Measurements from ENCODE around the gene GDF15. TPM values are rescaled to one million over a fixed set of nuclear protein-coding genes. Genes with fewer than 3 reads are reported as not detected.

The GDF15 gene
- polyA plus RNA-seq, 1 of the 3 experiments (the other 2 are of a cell fraction) = 129 TPM

- H3K27me3 ChIP-seq (ENCODE audit: insufficient read depth) = no peaks in the 10 kb centered on the region
- no peaks in the 10 kb centered on the region; the same call in 1 of the 2 replicates for H3K79me2 ChIP-seq (ENCODE audit: insufficient read depth)
- peaks cover 3 to 6% of the 10 kb centered on the region in 2 experiments for H3K36me3 ChIP-seq (replicated peaks in 1 of 2; ENCODE audit: control insufficient read depth in 1 of 2, insufficient read depth in 2 of 2, low read length in 1 of 2)
- peaks cover 6% of the 10 kb centered on the region for H3F3A ChIP-seq (replicated peaks; ENCODE audit: insufficient read depth)
- DNase-seq = no peak
- H3K9me3 ChIP-seq = no peaks in the 10 kb centered on the region
- no peak overlapping the region for H3K4me3 ChIP-seq (ENCODE audit: low read depth in 2 of 2, low read length in 1 of 2)
- H3K4me1 ChIP-seq (ENCODE audit: control insufficient read depth in 1 of 2, insufficient read depth in 2 of 2, low read depth in 1 of 2, low read length in 1 of 2) = no peaks in the 10 kb centered on the region; a peak in 1 of 4 replicates
- no peaks in the 10 kb centered on the region for H3K9me2 ChIP-seq
- no peak overlapping the region for H3K4me2 ChIP-seq
- TF ChIP-seq YY1 (IDR thresholded peaks at IDR 0.05; ENCODE audit: low read depth) (no peak), CHD2 (IDR thresholded peaks at IDR 0.05; ENCODE audit: low read length, partially characterized antibody) (no peak), RCOR1 (IDR thresholded peaks at IDR 0.05; ENCODE audit: low read length) (no peak), TCF12 (IDR thresholded peaks at IDR 0.05) (no peak), FOSL2 (IDR thresholded peaks at IDR 0.05; ENCODE audit: borderline replicate concordance, low read depth) (no peak), ZBTB33 (IDR thresholded peaks at IDR 0.05; ENCODE audit: borderline replicate concordance, low read depth) (no peak), IRF3 (IDR thresholded peaks at IDR 0.05; ENCODE audit: low read depth, low read length) (no peak)
- WGBS (ENCODE audit: low lambda C conversion rate) = 90% methylated on average over 7 of the region's 7 CpGs
- H2AFZ ChIP-seq (ENCODE audit: low read depth) = no peak overlapping the region
- H4K20me1 ChIP-seq (ENCODE audit: insufficient read depth) = no peaks in the 10 kb centered on the region; the same call in 1 of the 2 replicates
- H3K9ac ChIP-seq = no peak overlapping the region
- H3K27ac ChIP-seq (ENCODE audit: low read depth in 2 of 2, low read length in 1 of 2) = no peak overlapping the region
- POLR2A ChIA-PET = no interaction called here
- CTCF ChIA-PET = no interaction called here
These were observed 7.9 kb downstream of the GDF15 start for GRCh38 chr19:18393836-18394235.

GRCh38 chr19:18396471-18397241 is 10.7 kb downstream of the GDF15 start:
- ChIA-PET CTCF (interaction anchor here (0.7 to 3.9 kb wide), 4 partner anchors 9 to 47 kb away, joined by 3 to 17 read pairs (median 6); no protein-coding TSS in a partner anchor), POLR2A (no interaction called here)
- Histone ChIP-seq H3K9me2 (no peaks in the 10 kb centered on the region), H3F3A (replicated peaks; ENCODE audit: insufficient read depth) (peaks cover 3% of the 10 kb centered on the region), H3K27ac (ENCODE audit: low read depth in 2 of 2, low read length in 1 of 2) (no peak overlapping the region), H3K4me2 (no peak overlapping the region), H2AFZ (ENCODE audit: low read depth) (no peak overlapping the region), H4K20me1 (ENCODE audit: insufficient read depth) (no peaks in the 10 kb centered on the region), H3K4me1 (ENCODE audit: control insufficient read depth in 1 of 2, insufficient read depth in 2 of 2, low read depth in 1 of 2, low read length in 1 of 2) (no peaks in the 10 kb centered on the region; a peak in 1 of 4 replicates), H3K9me3 (no peaks in the 10 kb centered on the region), H3K4me3 (ENCODE audit: low read depth in 2 of 2, low read length in 1 of 2) (no peak overlapping the region), H3K36me3 (replicated peaks in 1 of 2; ENCODE audit: control insufficient read depth in 1 of 2, insufficient read depth in 2 of 2, low read length in 1 of 2) (no peaks in the 10 kb centered on the region), H3K27me3 (ENCODE audit: insufficient read depth) (no peaks in the 10 kb centered on the region), H3K9ac (no peak overlapping the region), H3K79me2 (ENCODE audit: insufficient read depth) (no peaks in the 10 kb centered on the region)
- 75% methylated on average over 16 of the region's 37 CpGs for WGBS (ENCODE audit: low lambda C conversion rate)
- no peak for DNase-seq
- no peak for TF ChIP-seq NRF1 (IDR thresholded peaks at IDR 0.05; ENCODE audit: low read depth, low read length)
- no peak for TF ChIP-seq RCOR1 (IDR thresholded peaks at IDR 0.05; ENCODE audit: low read length)
- TF ChIP-seq ELF1 (IDR thresholded peaks at IDR 0.05) = no peak
- TF ChIP-seq RFX5 (IDR thresholded peaks at IDR 0.05; ENCODE audit: low read length) = no peak
- no peak for TF ChIP-seq MEF2A (IDR thresholded peaks at IDR 0.05; ENCODE audit: borderline replicate concordance, low read depth)
- no peak for TF ChIP-seq USF1 (IDR thresholded peaks at IDR 0.05; ENCODE audit: borderline replicate concordance, low read depth)
- TF ChIP-seq MXI1 (IDR thresholded peaks at IDR 0.05; ENCODE audit: low read depth, low read length) = no peak
